ENCODE data around the gene LIPC. TPM values are rescaled to one million over a fixed set of nuclear protein-coding genes. Genes with fewer than 3 reads are reported as not detected.

Gene LIPC
- total RNA-seq = not detected

GRCh38 chr15:58431221-58432149 is at the start of gene LIPC:
Gene LIPC, plus strand, starts transcription at chr15:58431991. Its CDS starts 42 bp downstream, at chr15:58432033.
- intact Hi-C loops (cut with DNase I) = no loop called here
- no peaks in the 10 kb centered on the region for H3K27me3 ChIP-seq

DNA sequence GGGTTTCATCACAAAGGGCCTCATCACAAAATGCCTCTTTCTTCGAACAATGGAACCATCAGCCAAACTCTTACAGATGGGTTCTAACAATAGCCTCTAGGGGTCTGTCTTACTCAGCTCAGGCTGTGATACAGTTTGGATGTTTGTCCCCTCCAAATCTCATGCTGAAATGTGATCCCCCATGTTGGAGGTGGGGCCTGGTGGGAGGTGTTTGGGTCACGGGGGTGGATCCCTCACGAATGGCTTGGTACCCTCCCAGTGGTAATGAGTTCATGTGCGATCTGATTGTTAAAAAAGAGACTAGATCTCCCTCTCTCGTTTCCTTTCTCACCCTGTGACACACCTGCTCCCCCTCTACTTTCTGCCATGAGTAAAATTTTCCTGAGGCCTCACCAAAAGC is 47.9 kb upstream of the LIPC start:
- Histone ChIP-seq H3K4me1 (no peaks in the 10 kb centered on the region), H3K4me3 (no peak overlapping the region), H3K9me3 (no peaks in the 10 kb centered on the region), H3K27me3 (no peaks in the 10 kb centered on the region), H3K27ac (no peak overlapping the region), H3K36me3 (no peaks in the 10 kb centered on the region)
- DNase-seq (ENCODE audit: extremely low spot score in 2 of 2) = peak in 1 of 2 donors; percentile 29
- TF ChIP-seq POLR2A (IDR thresholded peaks at IDR 0.05) (no peak), POLR2AphosphoS5 (IDR thresholded peaks at IDR 0.05; ENCODE audit: insufficient read depth in 1 of 2, low read depth in 1 of 2) (no peak)
- TF ChIP-seq, protein P1, sequence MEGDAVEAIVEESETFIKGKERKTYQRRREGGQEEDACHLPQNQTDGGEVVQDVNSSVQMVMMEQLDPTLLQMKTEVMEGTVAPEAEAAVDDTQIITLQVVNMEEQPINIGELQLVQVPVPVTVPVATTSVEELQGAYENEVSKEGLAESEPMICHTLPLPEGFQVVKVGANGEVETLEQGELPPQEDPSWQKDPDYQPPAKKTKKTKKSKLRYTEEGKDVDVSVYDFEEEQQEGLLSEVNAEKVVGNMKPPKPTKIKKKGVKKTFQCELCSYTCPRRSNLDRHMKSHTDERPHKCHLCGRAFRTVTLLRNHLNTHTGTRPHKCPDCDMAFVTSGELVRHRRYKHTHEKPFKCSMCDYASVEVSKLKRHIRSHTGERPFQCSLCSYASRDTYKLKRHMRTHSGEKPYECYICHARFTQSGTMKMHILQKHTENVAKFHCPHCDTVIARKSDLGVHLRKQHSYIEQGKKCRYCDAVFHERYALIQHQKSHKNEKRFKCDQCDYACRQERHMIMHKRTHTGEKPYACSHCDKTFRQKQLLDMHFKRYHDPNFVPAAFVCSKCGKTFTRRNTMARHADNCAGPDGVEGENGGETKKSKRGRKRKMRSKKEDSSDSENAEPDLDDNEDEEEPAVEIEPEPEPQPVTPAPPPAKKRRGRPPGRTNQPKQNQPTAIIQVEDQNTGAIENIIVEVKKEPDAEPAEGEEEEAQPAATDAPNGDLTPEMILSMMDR (IDR thresholded peaks at IDR 0.05) = no peak
- intact Hi-C loops (cut with DNase I) = no loop called here

More at GRCh38 chr15:58431221-58432149, at the start of gene LIPC:
- Histone ChIP-seq H3K4me1 (peaks cover 25% of the 10 kb centered on the region), H3K9me3 (no peaks in the 10 kb centered on the region), H3K36me3 (no peaks in the 10 kb centered on the region), H3K4me3 (no peak within 1 kb of the TSS), H3K27ac (no peak within 1 kb of the TSS)
- DNase-seq (ENCODE audit: extremely low spot score in 2 of 2) = peak in 1 of 2 donors; percentile 44
- no peak for TF ChIP-seq POLR2A (IDR thresholded peaks at IDR 0.05)
- TF ChIP-seq, protein P1 (IDR thresholded peaks at IDR 0.05) = no peak
- TF ChIP-seq POLR2AphosphoS5 (IDR thresholded peaks at IDR 0.05; ENCODE audit: insufficient read depth in 1 of 2, low read depth in 1 of 2) = no peak

DNA sequence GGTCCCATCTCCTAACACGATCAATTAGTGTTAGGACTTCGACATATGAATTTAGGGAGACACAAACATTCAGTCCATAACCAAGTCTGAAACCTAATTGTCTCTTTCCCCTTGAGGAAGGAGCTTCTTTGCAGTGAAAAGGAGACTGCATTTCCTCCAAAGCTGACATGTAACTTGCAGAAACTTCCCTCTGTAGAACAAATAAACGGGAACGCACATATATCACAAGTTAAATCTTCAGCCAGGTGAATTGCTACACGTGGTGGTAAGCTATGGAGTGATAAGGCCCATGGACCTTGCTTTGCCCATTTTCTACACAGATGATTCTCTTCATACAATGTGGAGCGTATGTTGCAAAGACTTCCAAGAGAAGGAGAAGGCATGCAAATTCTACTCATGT is 47.1 kb upstream of the LIPC start:
- intact Hi-C loops (cut with DNase I) = no loop called here
- no peaks in the 10 kb centered on the region for H3K36me3 ChIP-seq
- no peak for TF ChIP-seq POLR2A (IDR thresholded peaks at IDR 0.05)
- TF ChIP-seq POLR2AphosphoS5 (IDR thresholded peaks at IDR 0.05; ENCODE audit: insufficient read depth in 1 of 2, low read depth in 1 of 2) = no peak
- TF ChIP-seq, protein P1 (IDR thresholded peaks at IDR 0.05) = no peak
- no peak for DNase-seq (ENCODE audit: extremely low spot score in 2 of 2)
- peaks cover 7% of the 10 kb centered on the region for H3K4me1 ChIP-seq
- no peaks in the 10 kb centered on the region for H3K27me3 ChIP-seq
- no peak overlapping the region for H3K27ac ChIP-seq
- no peaks in the 10 kb centered on the region for H3K9me3 ChIP-seq
- no peak overlapping the region for H3K4me3 ChIP-seq

DNA sequence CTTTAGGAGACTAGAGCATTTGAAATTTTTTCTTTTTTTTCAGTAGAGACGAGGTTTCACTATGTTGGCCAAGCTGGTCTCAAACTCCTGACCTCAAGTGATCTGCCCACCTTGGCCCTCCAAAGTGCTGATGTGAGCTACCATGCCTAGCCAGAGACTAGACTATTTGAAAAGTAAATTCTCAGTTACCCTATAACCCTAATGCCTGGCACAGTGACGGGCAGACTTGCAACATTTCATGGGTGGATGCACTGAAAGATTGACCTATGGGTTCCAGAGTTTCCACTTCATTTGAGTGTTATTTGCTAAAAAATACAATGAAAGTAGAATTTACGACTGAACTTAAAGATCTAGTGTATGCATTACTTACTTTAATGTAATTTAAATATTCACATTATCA is 45.7 kb upstream of the LIPC start:
- Histone ChIP-seq H3K9me3 (no peaks in the 10 kb centered on the region), H3K36me3 (no peaks in the 10 kb centered on the region), H3K27me3 (no peaks in the 10 kb centered on the region), H3K4me1 (peaks cover 19% of the 10 kb centered on the region), H3K4me3 (no peak overlapping the region), H3K27ac (peak overlapping the region; percentile 72)
- intact Hi-C loops (cut with DNase I) = no loop called here
- no peak for TF ChIP-seq POLR2A (IDR thresholded peaks at IDR 0.05)
- TF ChIP-seq, protein P1 (IDR thresholded peaks at IDR 0.05) = no peak
- TF ChIP-seq POLR2AphosphoS5 (IDR thresholded peaks at IDR 0.05; ENCODE audit: insufficient read depth in 1 of 2, low read depth in 1 of 2) = no peak
- DNase-seq (ENCODE audit: extremely low spot score in 2 of 2) = no peak

- DNase-seq (ENCODE audit: extremely low spot score in 2 of 2) = no peak
- intact Hi-C loops (cut with DNase I) = no loop called here
These were observed 45.1 kb upstream of the LIPC start for GRCh38 chr15:58386641-58387040.

More at GRCh38 chr15:58386641-58387040, 45.1 kb upstream of the LIPC start:
- TF ChIP-seq, protein P1 (IDR thresholded peaks at IDR 0.05) = no peak
- TF ChIP-seq POLR2A (IDR thresholded peaks at IDR 0.05) (no peak), POLR2AphosphoS5 (IDR thresholded peaks at IDR 0.05; ENCODE audit: insufficient read depth in 1 of 2, low read depth in 1 of 2) (no peak)
- Histone ChIP-seq H3K36me3 (no peaks in the 10 kb centered on the region), H3K27me3 (no peaks in the 10 kb centered on the region), H3K4me3 (no peak overlapping the region), H3K9me3 (no peaks in the 10 kb centered on the region), H3K4me1 (peaks cover 19% of the 10 kb centered on the region), H3K27ac (peak overlapping the region; percentile 72)
